HG02884 (cell line): Measurements from ENCODE around the gene DCLRE1C.
A peak's percentile ranks its signal among the peaks of the same experiment; 100 is the strongest.
"Not testable (repeated sequence)": the region's sequence is repeated elsewhere in the genome, so short reads cannot be mapped to it uniquely, and the experiment has no call there.

ENCODE experiments used
- ATAC-seq: cut with Tn5 transposase; IDR thresholded peaks from one replicate; pipeline ENCODE4 v1.9.1; 2021; ENCODE audit warnings: mild to moderate bottlenecking, moderate library complexity; ENCODE audit not compliant: unreplicated experiment

DCLRE1C gene

DNA sequence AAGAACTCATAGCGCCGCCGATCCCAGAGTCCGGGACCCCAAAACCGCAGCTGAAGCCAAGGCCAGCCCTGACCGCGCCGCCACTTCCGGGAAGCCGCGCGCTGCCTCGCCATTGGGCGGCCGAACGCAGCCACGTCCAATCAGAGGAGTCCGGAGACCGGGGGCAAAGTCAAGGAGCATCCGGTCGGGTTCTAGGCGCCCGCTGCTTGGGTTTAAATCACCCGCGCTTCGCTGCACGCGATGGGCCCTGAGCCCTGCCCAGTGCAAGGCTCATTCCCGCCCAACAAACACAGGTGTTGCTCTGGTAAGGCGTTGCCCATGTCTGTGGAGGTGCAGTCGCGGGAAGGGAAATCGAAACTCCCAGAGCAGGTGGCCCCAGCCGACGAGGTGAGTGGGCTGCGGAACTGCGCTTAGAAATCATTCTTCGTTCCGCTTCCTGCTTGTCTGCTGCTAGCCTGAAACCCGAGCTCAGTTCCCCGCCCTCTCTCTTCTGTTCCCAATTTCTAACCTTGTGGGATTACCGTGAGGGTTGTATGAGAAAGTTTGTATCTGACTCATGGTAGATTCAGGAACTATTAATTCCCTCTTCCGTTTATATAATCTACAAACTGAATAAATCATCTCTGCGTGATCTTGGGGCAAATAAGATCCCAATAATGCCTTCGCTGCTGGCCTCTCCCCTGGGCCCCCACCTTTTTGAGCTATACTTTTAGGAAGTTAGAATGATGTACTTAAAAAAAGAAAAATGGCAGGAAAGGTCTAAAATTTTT is at the start of gene DCLRE1C:
Gene DCLRE1C, minus strand, starts transcription at position 96 of the 770 bp plus-strand sequence. Its CDS starts 86 bp downstream, at position 10.
- peak; percentile 74 for ATAC-seq

DNA sequence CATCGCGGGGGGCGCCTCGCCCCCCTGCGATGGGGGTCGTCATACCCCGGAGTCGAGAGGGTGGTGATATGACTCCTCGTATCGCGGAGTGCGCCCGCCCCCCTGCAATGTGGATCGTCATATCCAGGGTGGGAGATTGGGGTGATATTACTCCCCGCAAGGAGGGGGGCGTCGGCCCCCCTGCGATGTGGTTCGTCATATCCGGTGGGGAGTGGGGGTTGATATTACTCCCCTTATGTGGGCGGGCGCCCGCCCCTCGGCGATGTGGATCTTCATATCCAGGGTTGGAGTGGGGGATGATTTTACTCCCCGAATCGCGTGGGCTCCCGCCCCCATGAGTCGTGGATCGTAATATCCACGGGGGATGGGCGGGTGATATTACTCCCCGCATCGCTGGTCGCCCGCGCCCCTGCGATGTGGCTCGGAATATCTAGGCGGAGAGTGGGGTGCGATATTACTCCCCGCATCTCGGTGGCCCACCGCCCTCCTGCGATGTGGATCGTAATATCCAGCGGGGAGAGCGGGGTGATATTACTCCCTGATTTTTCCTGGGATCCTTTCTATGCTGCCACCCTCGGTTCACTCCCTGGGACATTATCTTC is 42.2 kb upstream of the DCLRE1C start:
- no peak for ATAC-seq

- not testable (repeated sequence) for ATAC-seq
Observed at GRCh38 chr10:14993500-14994455, 39.9 kb upstream of the DCLRE1C start.

- ATAC-seq = not testable (repeated sequence)
Observed at GRCh38 chr10:14992336-14992735, 38.4 kb upstream of the DCLRE1C start.

- ATAC-seq = not testable (repeated sequence)
Observed at GRCh38 chr10:14991035-14991749, 37.3 kb upstream of the DCLRE1C start.

- ATAC-seq = not testable (repeated sequence)
Observed at GRCh38 chr10:14989552-14989951, 35.7 kb upstream of the DCLRE1C start.

- no peak for ATAC-seq
Observed at GRCh38 chr10:14982744-14983143, 28.8 kb upstream of the DCLRE1C start.

DNA sequence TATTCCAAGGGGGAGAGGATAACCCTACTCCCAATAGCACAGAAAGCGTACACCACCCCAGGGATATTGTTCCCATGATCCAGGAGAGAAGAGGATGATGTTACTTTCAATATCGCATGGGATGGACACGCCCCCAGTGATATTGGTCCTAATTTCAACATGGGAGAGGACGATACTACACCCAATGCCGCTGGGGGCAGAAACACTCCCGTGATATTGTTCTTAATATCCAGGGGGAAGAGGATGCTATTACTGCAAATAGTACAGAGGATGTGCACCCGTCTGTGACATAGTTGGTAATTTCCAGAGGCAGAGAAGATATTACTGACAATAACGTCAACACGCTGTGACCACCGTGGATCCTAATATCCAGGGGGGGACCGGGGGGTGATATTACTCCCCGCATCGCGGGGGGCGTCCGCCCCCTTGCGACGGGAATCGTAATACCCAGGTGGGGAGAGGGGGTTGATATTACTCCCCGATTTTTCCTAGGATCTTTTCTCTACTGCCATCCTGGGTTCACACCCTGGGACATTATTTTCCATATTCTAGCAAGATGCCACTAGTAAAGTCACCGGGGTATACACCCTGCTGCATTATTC is 21.9 kb upstream of the DCLRE1C start:
- no peak for ATAC-seq

GRCh38 chr10:14974153-14974998 is 20.5 kb upstream of the DCLRE1C start:
- not testable (repeated sequence) for ATAC-seq

DNA sequence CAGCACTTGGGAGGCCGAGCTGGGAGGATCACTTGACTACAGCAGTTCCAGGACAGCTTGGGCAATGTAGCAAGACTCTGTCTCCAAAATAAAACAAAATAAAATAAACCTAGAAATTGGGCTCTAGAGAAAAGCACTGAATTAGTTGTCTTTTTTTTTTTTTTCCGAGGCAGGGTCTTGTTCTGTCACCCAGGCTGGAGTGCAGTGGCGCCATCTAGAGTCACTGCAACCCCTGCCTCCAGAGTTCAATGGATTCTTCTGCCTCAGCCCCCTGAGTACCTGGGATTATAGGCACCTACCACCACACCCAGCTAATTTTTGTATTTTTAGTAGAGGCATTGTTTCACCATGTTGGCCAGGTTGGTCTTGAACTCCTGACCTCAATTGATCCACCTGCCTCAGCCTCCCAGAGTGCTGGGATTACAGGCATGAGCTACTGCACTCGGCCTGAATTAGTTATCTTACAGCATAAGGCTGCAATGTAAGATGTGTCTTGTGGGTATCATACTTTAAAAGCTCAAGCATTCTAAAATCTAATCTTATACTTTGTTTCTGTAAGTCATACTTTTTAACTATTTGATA is 18.1 kb upstream of the DCLRE1C start:
- ATAC-seq = no peak

- ATAC-seq = no peak
Observed at GRCh38 chr10:14967897-14968296, 14.0 kb upstream of the DCLRE1C start.

DNA sequence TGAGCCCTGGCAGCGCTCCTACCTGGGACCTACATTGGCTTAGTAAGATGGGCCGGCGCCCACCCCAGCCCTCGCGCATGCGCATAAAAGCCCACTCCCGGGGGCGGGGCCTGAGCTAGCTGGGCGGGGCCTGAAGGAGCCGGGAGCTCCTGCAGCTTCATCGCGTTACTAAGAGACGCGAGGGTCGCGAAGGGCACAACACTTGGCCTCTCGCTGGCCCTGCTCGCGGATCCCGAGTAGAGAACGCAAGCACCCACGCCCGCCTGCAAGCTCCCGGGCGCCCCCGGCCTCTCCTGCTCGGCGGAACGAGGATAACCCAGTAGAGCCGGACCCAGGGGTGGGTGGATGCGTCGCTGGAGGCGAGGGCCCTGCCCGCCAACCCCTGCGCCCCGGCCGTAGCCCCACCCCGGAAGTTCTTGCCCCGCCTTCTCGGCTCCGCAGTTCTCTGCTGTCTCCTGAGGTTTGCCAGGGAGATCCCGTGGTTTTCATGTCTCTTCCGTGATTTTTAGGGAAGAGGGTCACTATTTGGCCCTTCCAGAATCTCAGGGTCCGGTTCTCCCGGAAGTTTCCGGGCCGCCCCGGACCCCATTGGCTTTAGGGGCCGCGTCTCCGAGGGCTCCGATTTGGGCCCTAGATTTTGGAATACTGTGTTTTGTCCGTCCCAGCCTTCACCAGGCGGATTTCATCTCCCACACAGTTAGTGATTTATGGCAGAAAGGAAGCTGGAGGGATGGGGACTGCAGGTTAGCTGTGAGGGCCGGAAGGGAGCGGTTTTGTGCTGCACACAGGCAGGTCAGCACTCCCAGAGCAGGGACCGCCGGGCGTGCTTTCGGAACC is 5.5 kb upstream of the DCLRE1C start, which contains the start of gene MEIG1:
Gene MEIG1, plus strand, starts transcription at position 168 of the 837 bp plus-strand sequence. CDS start 7,081 bp downstream, outside the sequence.
- peak; percentile 75 for ATAC-seq

GRCh38 chr10:14958872-14959220 is 5.0 kb upstream of the DCLRE1C start:
- no peak for ATAC-seq

- ATAC-seq = no peak
Observed at GRCh38 chr10:14954934-14955333, 1.0 kb upstream of the DCLRE1C start.

DNA sequence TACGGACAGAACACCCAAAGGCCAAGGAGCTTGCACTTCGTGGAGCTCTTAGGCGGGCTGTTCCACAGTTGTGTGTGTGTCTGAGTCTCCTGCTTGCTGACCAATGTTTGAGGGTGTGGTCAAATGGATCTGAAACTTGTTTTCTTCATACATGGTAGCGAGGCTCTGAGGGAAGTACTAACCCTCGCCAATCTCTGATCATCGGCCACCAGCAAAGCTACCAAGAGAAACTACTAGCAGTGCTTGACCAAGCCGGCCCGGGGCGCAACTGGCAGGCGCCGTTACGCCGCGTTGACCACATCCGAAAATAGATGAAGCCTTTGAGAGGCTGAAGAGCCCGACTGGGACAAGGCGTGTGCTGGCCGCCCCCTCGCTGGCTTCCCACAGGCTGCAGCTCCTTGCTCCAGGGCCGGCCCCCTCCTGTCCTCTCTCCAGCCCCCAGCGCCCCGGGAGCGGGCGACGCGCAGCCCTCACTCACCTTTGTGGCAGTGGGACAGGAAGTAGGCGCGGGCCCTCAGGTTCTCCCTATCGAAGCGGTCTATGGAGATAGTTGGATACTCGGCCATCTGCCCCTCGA is 384 bp downstream of the DCLRE1C start:
- peak; percentile 23 for ATAC-seq

- no peak for ATAC-seq
Observed at GRCh38 chr10:14952851-14953423, 959 bp downstream of the DCLRE1C start.

- ATAC-seq = no peak
Observed at GRCh38 chr10:14949291-14949690, 4.6 kb downstream of the DCLRE1C start.
